Activated T-cell treated with anti-CD3 and anti-CD28 coated beads for 48 hours (primary cell): ENCODE results near the gene DTNBP1.
"Not testable (repeated sequence)": the region's sequence is repeated elsewhere in the genome, so short reads cannot be mapped to it uniquely, and the experiment has no call there.

Experiments used
- DNase-seq: peaks from one replicate; pipeline ENCODE4 v3.0.0-alpha.2; 2020; ENCODE audit warnings: low read depth

Gene DTNBP1

DNA sequence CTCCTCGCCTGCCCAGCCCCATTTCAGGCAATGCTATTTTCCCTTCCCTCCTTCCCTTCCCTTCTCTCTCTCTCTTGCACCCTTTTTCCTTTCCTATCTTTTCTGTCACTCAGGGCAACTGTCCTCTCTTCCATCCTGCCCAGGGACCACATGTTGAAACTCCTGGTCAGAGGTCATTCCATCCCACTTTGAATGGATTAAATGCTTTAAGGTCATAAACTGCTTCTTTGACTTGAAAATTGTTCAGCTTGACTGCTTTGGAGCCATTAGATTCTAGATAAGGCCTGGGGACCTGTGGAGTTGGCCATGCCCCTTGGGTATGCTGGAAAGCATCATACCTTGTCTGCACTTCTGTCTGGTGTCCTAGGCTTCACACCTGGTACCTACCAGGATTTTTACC lies 106.1 kb downstream of the DTNBP1 start:
- no peak for DNase-seq

DNA sequence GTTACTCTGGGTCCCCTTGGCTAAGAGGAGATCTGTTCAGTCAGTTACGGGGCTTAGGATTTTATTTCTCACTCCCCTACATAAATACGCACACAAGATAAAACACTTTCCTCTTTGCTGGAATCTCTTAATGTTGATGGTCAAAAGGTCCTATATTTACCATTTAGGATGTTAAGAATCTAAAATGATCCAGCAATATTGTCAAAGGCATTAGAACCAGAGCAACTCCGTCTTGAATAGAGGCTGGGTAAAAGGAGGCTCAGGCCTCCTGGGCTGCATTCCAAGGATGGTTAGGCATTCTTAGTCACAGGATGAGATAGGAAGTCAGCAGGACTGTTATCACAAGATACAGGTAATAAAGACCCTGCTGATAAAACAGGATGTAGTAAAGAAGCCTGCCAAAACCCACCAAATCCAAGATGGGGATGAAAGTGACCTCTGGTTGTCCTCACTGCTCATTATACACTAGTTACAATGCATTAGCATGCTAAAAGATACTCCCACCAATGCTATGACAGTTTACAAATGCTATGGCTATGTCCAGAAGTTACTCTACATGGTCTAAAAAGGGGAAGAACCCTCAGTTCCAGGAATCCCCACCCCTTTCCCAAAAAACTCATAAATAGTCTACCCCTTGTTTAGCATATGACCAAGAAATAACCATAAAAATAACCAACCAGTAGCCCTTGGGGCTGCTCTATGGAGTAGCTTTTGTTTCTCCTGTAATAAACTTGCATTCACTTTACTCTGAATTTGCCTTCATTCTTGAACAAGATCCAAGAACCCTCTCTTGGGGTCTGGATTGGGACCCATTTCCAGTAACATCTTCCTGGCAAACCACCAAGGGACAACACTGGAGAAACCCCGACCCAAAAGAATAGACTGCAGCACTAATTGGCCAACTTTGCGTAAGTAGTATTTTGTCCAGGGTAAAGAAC lies 107.5 kb downstream of the DTNBP1 start:
- DNase-seq = no peak

DNA sequence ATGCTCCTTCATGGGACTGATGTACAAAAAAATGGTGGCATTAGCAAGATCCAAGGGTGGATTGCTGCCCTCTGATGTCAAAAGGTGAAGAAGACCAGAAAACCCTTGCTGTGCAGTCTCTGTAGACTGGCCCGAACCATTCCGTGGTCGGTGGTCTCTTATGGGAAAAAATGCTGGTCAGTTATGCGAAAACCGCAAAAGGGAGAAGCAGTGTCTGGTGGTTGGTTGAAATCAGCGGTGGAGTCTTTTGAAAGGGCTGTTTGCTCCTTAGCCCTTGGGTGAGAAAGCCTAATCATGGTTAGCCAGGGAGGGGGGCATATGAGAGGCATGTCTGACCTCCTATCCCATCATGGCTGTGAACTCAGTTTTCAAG lies 108.1 kb downstream of the DTNBP1 start:
- no peak for DNase-seq

DNA sequence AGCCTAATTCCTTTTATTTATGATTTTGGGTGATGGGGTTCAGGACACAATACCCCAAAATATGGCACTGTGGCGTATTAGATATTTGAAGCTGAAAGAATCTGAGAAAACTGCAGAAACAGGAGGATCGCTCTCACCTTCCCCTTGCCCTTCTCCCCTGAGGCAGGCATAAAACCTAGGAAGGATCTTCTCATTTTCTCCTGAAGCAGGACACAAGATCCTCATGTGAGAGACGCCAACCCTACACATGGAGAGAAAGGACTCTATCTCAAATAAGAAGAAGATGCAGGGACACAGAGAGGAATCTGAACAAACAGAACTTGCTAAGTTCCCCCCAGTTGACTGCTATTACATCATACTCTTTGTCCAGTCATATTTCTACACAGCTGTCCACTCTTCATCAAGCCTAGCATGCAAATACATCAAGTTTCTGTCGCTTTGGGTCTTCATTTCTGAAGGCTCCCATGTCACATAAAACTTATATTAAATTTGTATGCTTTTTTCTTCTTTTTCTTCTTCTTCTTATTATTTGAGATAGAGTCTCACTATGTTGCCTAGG lies 109.0 kb downstream of the DTNBP1 start:
- DNase-seq = no peak

DNA sequence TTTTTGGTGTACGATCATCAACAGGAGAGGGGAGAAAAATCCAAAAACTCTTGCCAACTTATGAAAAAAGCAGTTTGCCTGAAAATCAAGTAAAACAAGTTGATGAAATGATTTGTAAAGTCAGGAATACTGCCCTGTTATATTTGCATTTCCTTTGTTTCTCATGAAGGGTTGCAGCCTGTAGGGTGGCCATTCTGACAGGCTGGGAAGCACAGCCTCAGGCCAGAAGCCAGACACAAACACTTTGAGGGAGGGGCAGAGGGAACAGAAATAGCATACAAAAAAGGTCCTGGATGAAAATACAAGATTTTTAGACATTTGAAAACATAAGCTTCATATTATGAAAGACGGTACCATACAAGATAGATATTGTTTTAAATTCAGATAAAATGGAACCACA lies 109.8 kb downstream of the DTNBP1 start:
- DNase-seq = no peak

DNA sequence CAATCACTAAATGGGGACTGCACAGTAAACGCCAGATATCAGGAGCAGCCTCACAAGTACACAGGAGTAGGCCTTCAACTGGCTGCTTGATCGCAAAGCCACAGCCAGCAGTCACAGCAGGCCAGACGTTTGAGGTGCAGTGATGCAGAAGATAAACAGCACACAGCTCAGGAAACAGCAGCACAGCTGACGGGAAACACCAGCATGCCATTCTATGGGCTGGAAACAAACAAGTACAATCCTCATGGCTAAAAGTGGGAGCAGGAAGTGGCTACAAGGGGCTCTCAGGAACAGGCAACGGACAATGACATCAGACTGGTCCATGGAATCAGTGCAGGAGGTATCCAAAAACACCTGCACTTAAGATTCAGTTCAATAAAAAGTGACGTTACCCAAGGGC lies 111.0 kb downstream of the DTNBP1 start:
- no peak for DNase-seq

DNA sequence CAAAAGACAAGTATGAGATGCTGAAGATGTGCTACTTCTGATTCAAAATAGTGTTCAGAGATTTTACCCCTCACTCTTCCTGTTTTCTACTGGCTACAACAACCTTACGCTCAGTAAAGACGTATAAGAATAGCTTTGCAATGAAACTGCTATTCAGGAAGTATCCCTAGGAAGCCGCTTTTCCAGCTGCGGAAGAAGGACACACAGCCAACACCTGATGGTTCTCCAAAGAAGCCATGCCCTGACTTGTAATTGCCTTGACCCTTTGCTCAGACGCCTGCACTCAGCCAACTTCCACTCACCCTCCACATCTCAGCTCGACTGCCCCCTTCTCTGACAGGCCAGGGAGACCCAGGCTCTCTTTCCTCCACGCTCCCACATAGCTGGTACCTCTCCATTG lies 111.6 kb downstream of the DTNBP1 start:
- DNase-seq = no peak

DNA sequence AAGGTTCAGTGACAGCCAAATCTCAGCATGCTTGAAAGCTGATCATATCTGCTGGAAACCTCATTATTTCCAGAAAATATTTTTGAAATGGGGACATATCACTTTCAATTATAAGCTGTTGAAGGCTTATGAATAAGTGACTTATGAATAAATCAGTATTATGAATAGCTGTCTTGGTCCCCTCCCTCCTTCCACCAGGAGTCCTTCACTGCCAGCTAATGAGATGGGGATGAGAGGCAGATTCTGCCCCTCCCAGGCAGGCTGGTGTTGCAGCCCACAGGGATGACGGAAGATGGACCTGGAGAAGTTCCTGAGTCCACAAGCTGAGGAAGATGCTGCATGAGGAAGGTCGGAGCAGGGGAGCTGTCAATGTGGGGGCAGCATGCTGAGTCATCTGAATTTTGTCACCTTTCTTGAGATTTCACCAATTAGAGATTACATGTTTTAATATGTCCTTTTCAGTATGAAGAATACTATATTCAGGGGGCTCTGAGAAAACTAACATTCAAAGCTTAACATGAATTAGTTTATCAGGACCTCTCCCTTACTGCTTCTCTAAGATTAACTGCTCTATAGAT lies 112.2 kb downstream of the DTNBP1 start:
- DNase-seq = no peak

DNA sequence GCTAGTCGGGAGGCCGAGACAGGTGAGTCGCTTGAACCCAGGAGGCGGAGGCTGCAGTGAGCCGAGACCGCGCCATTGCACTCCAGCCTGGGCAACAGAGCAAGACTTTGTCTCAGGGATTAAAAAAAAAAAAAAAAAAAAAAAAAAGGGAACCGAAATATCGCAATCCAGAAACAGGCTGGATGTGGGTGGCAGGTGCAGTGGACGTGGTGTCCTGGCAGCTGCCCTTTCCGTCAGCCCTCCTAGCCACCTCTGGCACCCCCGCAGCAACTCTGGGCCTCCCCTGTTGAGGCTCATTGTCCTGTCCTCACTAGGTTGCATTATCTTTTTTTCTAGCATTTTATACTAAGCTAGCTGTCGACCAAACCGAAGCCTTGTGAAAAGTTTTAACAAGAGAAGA lies 113.5 kb downstream of the DTNBP1 start:
- DNase-seq = no peak

DNA sequence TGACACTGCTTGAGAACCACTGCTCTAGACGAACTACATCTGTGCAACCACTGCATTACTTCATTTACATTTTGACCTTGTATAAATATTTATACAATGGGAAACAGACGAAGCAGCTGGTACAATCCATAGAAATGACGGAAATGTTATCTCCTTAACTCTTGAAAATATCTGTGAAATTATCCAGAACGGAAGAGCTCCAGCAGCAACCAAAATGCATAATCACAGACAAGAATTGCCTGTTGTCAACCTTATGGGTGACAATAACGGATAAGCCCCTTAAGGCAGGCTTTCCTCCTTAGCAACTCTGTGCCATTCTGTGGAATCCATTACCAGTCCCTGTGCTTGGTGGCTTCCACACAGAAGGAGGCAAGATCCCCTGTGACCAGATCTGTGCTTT lies 115.4 kb downstream of the DTNBP1 start:
- no peak for DNase-seq

DNA sequence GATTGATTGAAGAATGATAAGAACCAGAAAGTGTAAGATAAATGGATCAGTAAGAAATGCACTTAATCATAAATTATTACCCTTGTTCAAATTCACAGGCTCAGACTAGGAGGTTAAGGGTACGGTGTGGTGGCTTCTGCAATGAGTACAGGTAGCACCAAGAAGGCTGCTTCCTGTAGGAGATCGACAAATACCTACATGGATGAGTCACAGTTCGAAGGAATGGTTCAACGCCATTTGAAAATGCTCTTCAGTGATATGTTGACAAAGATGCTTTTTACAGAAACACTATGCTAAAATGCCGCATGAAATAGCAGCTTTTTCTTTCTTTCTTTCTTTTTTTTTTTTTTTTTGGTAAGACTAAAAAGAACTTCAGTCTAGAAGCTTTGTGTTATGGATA lies 116.2 kb downstream of the DTNBP1 start:
- no peak for DNase-seq

DNA sequence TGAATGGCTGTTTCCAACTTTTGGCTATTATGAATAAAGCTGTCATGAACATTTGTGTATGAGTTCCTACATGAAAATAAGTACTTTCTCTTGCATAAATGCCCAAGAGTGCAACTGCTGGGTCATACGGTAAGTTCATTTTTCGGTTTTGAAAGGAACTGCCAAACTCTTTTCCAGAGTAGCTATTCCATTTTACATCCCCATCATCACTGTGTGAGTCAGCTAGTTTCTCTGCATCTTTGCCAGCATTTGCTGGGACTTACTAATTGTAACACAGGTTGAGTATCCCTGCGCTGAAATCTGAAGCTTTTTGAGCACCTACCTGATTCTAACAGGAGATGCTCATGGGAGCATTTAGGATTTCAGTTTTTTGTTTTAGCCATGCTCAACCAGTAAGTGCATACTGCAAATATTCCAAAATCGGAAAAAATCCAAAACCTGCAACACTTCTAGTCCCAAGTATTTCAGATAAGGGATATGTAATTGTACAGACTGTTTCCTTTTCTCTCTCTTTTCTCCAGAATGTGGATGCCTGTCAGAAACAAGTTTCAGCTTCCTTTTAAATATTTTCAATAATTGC lies 118.4 kb downstream of the DTNBP1 start:
- no peak for DNase-seq

DNA sequence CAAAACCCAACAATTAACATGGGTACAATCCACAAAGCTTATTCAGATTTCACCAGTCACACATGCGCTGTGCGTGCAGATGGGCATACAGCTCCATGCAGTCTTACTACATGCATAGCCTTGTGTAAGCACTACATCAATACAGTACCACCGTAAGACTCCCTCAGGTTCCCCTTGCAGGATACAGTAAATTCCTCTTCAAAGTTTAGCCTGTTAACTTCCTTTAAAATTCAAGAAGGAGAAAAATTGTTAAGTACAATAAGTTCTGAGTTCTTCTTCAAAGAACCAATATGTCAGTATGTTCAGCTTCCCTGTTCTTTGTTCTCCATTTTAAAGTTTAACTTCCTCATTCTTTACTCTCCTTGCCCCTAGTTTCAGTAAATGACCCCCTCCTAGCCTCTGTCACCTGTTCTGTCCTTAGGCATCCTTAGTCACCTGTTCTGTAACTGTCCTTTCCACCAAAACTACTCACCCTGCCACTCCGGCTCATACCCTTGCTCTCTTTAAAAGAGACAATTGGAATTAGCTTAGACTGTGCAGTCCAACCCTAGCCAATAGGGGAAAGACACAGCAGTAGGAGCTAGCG lies 119.4 kb downstream of the DTNBP1 start:
- not testable (repeated sequence) for DNase-seq

DNA sequence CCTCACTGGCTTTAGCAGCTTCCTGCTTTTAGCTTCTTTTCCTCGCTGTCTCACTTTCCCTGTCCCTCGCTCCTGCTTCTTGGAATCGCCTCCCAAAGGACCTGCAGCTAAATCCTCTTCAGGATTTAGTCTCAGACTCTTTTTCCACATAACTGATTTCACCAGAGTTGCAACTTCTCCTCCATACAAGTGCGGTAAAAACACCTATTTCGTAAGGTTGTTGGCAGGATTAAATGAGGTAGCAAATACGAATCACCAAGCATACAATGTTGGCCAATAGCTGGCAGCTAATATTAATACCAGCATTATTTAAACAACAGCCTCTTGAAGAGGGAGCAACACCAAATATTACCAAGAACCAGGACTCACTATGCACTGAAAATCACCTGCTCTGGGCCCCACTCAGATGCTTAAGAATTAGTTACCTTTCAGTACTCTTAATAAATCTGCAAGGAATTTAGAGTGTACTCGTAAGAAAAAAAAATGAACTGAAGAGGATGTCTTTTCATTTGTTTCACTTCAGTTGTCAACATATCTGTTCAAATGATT lies 123.0 kb downstream of the DTNBP1 start:
- no peak for DNase-seq

DNA sequence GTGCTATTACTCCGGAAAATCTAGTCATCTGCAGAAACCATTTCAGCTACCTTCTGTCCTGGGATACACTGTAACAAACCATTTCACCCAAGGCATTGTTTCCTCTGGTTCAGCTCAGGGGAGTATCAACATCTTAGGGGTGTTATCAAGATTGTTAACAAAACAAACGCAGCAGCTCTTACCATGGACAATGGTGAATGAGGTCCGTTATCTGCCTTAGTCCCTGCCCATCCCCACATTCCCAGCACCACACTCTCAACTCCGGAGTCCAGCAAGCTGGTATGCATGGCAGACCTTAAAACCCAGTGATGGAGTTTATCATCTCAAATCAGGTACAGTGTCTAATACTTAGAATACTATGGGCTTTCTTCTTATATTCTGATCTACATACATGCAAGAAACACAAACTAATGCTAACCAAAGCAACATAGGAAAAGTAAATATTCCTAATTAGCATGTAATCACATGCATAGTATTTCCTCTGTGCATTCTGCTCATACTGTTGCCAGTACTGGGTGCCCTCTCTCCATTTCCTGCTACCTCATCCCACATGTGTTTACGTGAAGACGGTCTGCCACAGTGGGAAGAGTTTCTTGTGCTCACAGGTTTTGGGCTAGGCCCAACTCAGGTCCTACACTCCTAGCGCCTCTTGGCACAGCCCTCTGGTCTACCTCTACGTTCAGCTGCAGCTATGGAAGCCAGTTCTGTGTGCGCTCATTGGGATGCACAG lies 123.9 kb downstream of the DTNBP1 start:
- no peak for DNase-seq

DNA sequence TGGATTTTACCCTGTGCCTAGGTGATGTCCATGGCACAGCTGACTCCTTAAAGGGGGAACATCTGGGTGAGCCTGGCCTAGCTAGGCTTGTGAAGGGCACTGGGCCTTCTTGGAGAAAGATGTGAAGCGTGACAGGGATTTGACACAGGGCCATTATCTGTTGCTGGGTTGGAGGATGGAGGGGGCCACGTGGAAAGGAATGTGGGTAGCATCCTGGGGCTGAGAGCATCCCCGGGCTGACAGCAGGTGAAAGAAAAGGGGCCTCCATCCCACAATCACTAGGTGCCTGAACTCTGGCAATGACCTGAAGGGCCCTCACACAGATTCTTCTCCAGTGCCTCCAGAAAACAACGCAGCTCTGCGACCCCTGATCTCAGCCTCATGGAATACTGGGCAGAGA lies 124.7 kb downstream of the DTNBP1 start:
- no peak for DNase-seq

DNA sequence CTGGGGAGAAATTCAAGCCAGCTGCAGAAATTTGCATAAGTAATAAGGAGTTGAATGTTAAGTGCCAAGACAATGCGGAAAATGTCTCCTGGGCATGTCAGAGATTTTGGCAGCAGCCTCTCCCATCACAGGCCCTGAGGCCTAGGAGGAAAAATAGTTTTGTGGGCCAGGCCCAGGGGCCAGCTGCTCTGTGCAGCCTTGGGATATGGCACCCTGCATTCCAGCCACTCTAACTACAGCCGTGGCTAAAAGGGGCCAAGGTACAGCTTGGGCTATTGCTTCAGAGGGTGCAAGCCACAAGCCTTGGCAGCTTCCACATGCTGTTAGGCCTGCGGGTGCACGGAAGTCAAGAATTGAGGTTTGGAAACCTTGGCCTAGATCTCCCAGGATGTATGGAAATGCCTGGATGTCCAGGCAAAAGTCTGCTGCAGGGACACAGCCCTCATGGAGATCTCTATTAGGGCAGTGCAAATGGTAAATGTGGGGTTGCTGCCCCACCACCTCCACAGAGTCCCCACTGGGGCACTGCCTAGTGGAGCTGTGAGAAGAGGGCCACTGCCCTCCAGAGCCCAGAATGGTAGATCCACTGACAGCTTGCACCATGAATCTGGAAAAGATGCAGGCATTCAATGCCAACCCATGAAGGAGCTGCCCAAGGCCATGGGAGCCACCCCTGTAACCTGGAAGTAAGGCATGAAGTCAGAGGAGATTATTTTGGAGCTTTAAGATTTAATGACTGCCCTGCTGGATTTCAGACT lies 126.5 kb downstream of the DTNBP1 start:
- DNase-seq = no peak

DNA sequence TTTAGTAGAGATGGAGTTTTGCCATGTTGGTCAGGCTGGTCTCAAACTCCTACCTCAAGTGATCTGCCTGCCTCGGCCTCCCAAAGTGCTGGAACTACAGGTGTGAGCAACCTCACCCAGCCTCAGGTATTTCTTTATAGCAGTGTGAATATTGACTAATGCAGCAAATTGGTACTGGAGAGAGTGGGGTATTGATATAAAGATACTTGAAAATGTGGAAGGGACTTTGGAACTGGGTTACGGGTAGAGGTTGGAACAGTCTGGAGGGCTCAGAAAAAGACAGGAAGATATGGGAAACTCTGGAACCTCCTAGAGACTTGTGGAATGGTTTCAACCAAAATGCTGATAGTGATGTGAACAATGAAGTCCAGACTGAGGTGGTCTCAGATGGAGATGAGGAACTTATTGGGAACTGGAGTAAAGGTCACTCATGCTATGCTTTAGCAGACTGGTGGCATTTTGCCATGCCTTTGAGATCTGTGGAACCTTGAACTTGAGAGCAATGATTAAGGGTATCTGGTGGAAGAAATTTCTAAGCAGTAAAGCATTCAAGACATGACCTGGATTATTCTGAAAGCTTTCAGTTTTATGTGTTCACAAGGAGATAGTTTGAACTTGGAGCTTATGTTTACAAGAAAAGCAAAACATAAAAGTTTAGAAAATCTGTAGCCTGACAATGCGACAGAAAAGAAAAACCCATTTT lies 127.2 kb downstream of the DTNBP1 start:
- DNase-seq = no peak

DNA sequence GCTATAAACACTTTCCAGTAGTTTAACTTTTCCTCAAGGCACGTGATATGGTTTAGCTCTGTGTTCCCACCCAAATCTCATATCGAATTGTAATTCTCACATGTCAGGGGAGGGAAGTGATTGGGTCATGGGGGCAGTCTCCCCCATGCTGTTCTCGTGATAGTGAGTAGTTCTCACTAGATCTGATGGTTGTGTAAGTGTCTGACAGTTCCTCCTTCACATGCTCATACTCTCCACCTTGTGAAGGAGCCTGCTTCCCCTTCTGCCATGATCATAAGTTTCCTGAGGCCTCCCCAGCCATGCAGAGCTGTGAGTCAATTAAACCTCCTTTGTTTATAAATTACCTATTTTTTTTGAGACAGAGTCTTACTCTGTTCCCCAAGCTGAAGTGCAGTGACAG lies 127.9 kb downstream of the DTNBP1 start:
- no peak for DNase-seq

DNA sequence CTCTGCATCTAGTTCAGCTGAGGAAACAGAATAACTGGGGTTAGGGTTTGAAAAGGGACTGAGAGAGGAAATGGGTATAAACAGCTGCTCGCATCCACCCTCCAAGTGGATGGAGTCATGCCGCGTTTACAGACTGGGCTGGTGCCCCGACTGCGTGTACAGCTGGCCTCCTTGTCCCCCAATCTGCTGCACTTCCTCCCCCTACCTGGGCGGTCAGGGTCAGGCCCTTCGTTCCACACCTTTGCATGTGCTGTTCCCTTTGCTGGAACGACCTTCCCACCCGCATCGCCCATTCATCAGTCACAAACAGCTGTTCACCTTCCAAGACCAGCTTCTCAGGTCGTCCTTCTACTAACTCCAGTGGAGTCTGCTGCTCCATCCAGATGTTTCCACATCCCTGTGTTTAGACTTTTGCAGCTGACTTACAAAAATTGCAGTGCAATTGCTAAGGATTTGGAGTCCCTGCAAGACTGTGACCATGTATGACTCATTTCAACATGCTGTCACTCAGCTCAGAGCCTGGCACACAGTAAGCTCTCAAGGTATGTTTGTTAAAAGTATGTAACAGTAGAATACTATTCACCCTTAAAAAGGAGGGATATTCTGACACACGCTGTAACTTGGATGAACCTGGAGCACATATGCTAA lies 129.3 kb downstream of the DTNBP1 start:
- no peak for DNase-seq
